DMS153 treated with DMSO at 0.1 percent for 48 hours (cell line): ENCODE measurements around the gene TTC5.
A peak's percentile ranks its signal among the peaks of the same experiment; 100 is the strongest.
"Not testable (repeated sequence)": the region's sequence is repeated elsewhere in the genome, so short reads cannot be mapped to it uniquely, and the experiment has no call there.

Experiments
- DNase-seq: peaks from one replicate; lab custom pipeline; 2025; ENCODE audit not compliant: unreplicated experiment; lab: John Stamatoyannopoulos, UW

TTC5 gene

DNA sequence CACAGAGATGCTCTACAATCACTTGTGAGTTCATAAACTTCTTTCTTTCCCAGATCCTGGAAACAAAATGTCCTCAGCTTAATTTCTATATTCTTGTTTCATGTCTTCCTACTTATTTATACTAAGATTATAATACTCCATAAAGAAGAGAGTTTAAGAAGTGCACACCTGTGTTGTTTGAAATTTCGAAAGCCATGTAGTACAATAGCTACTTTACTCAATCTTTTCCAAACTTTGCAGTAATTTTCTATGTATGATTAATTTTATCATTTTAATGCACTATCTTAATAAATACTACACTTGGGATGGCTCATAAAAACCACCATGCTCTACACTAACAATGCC, 300 bp upstream of the TTC5 start:
- no peak for DNase-seq

DNA sequence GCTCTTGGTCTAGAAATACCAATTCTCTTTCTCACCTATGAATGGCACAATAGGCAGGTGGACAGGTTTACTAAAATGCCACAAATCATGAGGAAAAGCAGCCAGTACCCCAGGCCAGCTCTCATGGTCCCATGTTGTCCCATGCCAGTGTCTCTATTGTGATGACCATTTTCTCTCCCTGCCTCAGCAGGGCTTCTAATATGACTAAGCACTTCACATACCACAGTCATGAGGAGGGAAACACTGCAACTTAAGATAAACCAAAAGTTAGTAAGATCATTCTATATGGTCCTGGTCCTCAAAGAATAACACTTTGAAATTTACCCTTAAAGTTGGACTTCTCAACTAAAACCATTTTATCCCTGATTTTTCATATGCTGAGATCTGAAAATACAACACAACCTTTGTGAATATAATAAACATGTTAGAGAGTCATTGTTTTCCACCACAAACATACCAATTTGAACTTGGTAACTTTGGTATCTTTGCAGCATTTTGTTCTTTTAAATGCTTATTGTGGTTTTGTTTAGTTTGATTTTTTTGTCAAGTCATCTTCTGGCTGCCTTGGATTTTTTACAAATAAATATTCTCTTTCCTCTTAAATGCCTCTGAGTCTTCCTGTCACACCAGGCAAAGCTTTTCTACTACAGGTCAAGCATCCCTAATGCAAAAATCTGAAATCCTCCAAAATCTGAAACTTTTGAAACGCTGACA, 3.6 kb downstream of the TTC5 start:
- DNase-seq = no peak

GRCh38 chr14:20295067-20295466, 10.7 kb downstream of the TTC5 start:
- DNase-seq = no peak

DNA sequence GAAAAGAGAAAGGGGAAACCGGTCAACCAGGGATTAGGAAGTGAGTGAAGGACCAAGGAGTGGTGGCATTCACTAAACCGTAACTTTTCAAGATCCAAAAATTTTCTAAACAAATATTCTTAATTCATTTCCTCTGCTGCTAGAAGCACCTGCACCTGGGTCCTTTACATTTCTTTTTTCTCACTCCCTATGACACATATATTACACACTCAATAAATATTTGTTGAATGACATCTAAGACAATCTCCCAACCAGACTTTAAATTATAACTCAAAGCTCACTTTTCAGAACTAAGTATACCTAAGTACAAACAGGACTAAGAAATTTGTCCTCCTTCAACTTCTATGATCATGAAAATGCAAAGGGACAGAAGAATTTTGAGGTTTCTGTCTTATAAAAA, 11.1 kb downstream of the TTC5 start:
- no peak for DNase-seq

DNA sequence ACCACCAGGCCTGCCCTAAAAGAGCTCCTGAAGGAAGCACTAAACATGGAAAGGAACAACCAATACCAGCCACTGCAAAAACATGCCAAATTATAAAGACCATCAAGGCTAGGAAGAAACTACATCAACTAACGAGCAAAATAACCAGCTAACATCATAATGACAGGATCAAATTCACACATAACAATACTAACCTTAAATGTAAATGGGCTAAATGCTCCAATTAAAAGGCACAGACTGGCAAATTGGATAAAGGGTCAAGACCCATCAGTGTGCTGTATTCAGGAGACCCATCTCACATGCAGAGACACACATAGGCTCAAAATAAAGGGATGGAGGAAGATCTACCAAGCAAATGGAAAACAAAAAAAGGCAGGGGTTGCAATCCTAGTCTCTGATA, 23.8 kb downstream of the TTC5 start:
- DNase-seq = not testable (repeated sequence)

GRCh38 chr14:20280265-20280664, 25.5 kb downstream of the TTC5 start:
- not testable (repeated sequence) for DNase-seq

DNA sequence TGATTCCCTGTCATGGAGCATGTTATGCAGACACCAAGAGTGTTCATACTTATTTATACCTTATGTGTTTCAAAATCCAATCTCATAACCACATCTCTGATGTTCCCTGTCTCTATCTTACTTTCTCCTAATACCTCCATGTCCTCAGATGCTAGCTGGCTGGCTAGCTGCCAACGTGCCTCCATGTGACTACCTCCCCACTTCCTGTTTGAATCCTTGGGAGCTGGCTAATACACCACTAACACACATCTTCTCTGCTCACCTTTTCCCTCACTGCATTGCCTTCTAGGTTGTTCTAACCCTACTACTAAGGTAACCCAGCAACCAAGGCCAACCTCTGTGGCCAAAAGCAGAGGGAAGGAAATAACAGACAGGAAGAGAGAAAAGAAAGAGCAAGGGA, 27.3 kb downstream of the TTC5 start:
- peak; percentile 7 for DNase-seq

GRCh38 chr14:20277409-20277808, 28.3 kb downstream of the TTC5 start:
- no peak for DNase-seq

DNA sequence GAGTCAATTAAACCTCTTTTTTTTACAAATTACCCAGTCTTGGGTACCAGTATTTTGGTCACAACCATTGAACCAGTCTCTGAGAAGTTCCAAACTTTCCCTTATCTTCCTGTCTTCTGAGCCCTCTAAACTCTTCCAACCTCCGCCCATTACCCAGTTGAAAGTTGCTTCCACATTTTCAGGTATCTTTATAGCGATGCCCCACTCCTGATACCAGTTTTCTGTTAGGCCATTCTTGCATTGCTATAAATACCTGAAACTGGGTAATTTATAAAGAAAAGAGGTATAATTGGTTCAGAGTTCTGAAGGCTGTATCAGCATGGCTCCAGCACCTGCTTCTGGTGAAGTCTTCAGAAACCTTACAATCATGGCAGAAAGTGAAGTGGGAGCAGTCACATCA, 31.7 kb downstream of the TTC5 start:
- DNase-seq = no peak

DNA sequence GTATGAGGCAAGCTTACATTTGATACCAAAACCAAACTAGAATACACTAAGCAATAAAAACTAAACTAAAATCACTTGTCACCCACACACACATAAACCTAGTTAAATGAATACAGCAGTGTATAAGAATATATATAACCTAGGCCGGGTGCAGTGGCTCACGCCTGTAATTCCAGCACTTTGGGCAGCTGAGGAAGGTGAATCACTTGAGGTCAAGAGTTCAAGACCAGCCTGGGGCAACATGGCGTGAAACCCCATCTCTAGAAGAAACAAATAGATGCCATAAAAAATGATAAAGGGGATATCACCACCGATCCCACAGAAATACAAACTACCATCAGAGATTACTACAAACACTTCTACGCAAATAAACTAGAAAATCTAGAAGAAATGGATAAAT, 41.4 kb downstream of the TTC5 start:
- DNase-seq = not testable (repeated sequence)

GRCh38 chr14:20262642-20263128, 43.1 kb downstream of the TTC5 start:
- DNase-seq = no peak

GRCh38 chr14:20247646-20248246, 58.0 kb downstream of the TTC5 start:
- DNase-seq = peak; percentile 21
